Renal pelvis (tissue), 4 donors: ENCODE results near the gene CXCR1. TPM values are rescaled to one million over a fixed set of nuclear protein-coding genes. Genes with fewer than 3 reads are reported as not detected.
"Not testable (repeated sequence)": the region's sequence is repeated elsewhere in the genome, so short reads cannot be mapped to it uniquely, and the experiment has no call there.

Experiments
- DNase-seq: peaks from one replicate; pipeline ENCODE4 v3.0.0-alpha.2; 2013
- polyA plus RNA-seq, 3 donors: library from polyadenylated mRNA; unstranded; fragments of 120-200 nt; gene quantifications; one replicate each; pipeline ENCODE4 v1.2.1, GENCODE V29; 2013; ENCODE audit not compliant: insufficient read length in 3 of 3

The CXCR1 gene
- polyA plus RNA-seq, 3 donors = 0.07 TPM; not detected in 2

GRCh38 chr2:218162814-218163213 is 3.9 kb downstream of the CXCR1 start:
- DNase-seq = no peak

GRCh38 chr2:218161644-218162043 is 5.1 kb downstream of the CXCR1 start:
- no peak for DNase-seq

- DNase-seq = no peak
These were observed 10.7 kb downstream of the CXCR1 start for GRCh38 chr2:218155953-218156479.

- no peak for DNase-seq
These were observed 14.0 kb downstream of the CXCR1 start for GRCh38 chr2:218152777-218153176.

- no peak for DNase-seq
These were observed 14.6 kb downstream of the CXCR1 start for GRCh38 chr2:218152172-218152571.

- no peak for DNase-seq
These were observed 16.8 kb downstream of the CXCR1 start for GRCh38 chr2:218149848-218150440.

GRCh38 chr2:218149098-218149497 is 17.7 kb downstream of the CXCR1 start:
- no peak for DNase-seq

- DNase-seq = no peak
These were observed 20.7 kb downstream of the CXCR1 start for GRCh38 chr2:218146056-218146455.

- DNase-seq = no peak
These were observed 21.6 kb downstream of the CXCR1 start for GRCh38 chr2:218145124-218145523.

- no peak for DNase-seq
These were observed 28.7 kb downstream of the CXCR1 start for GRCh38 chr2:218138047-218138446.

GRCh38 chr2:218137514-218137913 is 29.2 kb downstream of the CXCR1 start:
- no peak for DNase-seq

GRCh38 chr2:218130822-218131221 is 35.9 kb downstream of the CXCR1 start:
- DNase-seq = no peak

- no peak for DNase-seq
These were observed 36.4 kb downstream of the CXCR1 start for GRCh38 chr2:218130377-218130776.

GRCh38 chr2:218129458-218130135 is 37.2 kb downstream of the CXCR1 start:
- DNase-seq = no peak

GRCh38 chr2:218128781-218129457 is 37.8 kb downstream of the CXCR1 start:
- DNase-seq = no peak

GRCh38 chr2:218127929-218128455 is 38.8 kb downstream of the CXCR1 start:
- no peak for DNase-seq

GRCh38 chr2:218125626-218126080 is 41.1 kb downstream of the CXCR1 start, which contains the start of gene CXCR2:
Gene CXCR2 (plus strand): TSS chr2:218126028. CDS start chr2:218134802, 8,774 bp downstream.
- DNase-seq = no peak

- no peak for DNase-seq
These were observed 41.7 kb downstream of the CXCR1 start for GRCh38 chr2:218125095-218125494.

- no peak for DNase-seq
These were observed 42.8 kb downstream of the CXCR1 start for GRCh38 chr2:218123986-218124385.

GRCh38 chr2:218122286-218122685 is 44.5 kb downstream of the CXCR1 start:
- not testable (repeated sequence) for DNase-seq

GRCh38 chr2:218121789-218122188 is 45.0 kb downstream of the CXCR1 start:
- DNase-seq = not testable (repeated sequence)
